ENCODE measurements around the gene CDC42EP1.

GRCh38 chr22:37566329-37566837, 6.1 kb downstream of the CDC42EP1 start:
- no peak for TF ChIP-seq POLR2A (IDR thresholded peaks at IDR 0.05; ENCODE audit: low read length)
- TF ChIP-seq GATA1 (IDR thresholded peaks at IDR 0.05; ENCODE audit: low read depth, low read length), result no peak

All from erythroblast (primary cell).